Spleen (tissue), 11 donors: ENCODE measurements around the gene SH2D3C. TPM values are rescaled to one million over a fixed set of nuclear protein-coding genes. Genes with fewer than 3 reads are reported as not detected.

Experiments used
- DNase-seq: peaks from one replicate; pipeline ENCODE4 v3.0.0-alpha.2; 2020
- H3K27ac ChIP-seq, 8 donors: fragments of 200-600 bp; sonication (generic) in 7 of 8; 1 replicate in 4 of 8; 2 replicates in 4 of 8; pipeline versions ENCODE4 v1.5.0 to v1.8.0; 2016 to 2021; ENCODE audit warnings: inconsistent platforms in 4 of 8, mild to moderate bottlenecking in 4 of 8, moderate library complexity in 1 of 8
- H3K27me3 ChIP-seq, 7 donors: fragments of 200-600 bp; sonication (generic) in 6 of 7; replicated peaks in 1 of 7; 1 replicate in 4 of 7; 2 replicates in 3 of 7; pipeline versions ENCODE4 v1.5.0 to v1.8.0; 2016 to 2021; ENCODE audit warnings: inconsistent platforms in 3 of 7, mild to moderate bottlenecking in 1 of 7
- H3K36me3 ChIP-seq, 6 donors: fragments of 200-600 bp; sonication (generic) in 5 of 6; 1 replicate in 4 of 6; 2 replicates in 2 of 6; pipeline versions ENCODE4 v1.5.0 to v1.8.0; 2016 to 2021; ENCODE audit warnings: inconsistent platforms in 2 of 6
- H3K4me1 ChIP-seq, 6 donors: fragments of 200-600 bp; sonication (generic) in 5 of 6; 1 replicate in 3 of 6; 2 replicates in 3 of 6; pipeline versions ENCODE4 v1.5.0 to v1.8.0; 2016 to 2021; ENCODE audit warnings: inconsistent platforms in 3 of 6
- H3K4me3 ChIP-seq, 8 donors: fragments of 200-600 bp; sonication (generic) in 7 of 8; 1 replicate in 4 of 8; 2 replicates in 4 of 8; pipeline versions ENCODE4 v1.5.0 to v1.8.0; 2016 to 2021; ENCODE audit warnings: inconsistent platforms in 4 of 8, mild to moderate bottlenecking in 4 of 8, moderate library complexity in 2 of 8
- H3K9me3 ChIP-seq, 8 donors: fragments of 200-600 bp; sonication (generic) in 7 of 8; 1 replicate in 4 of 8; 2 replicates in 4 of 8; pipeline versions ENCODE4 v1.5.0 to v1.8.0; 2016 to 2021; ENCODE audit warnings: inconsistent platforms in 4 of 8
- CTCF ChIP-seq, 11 experiments: fragments of 200-600 bp in 7 of 11; fragments of 450-650 bp in 4 of 11; sonication (generic) in 4 of 11; IDR thresholded peaks in 8 of 11; conservative IDR thresholded peaks in 3 of 11; 1 replicate in 7 of 11; 2 replicates in 4 of 11; pipeline versions ENCODE4 v1.4.0 to v1.8.0; 2016 to 2021; ENCODE audit warnings: antibody characterized with exemption in 11 of 11, inconsistent platforms in 4 of 11, mild to moderate bottlenecking in 1 of 11
- POLR2A ChIP-seq, 3 donors: fragments of 450-650 bp; IDR thresholded peaks; one replicate each; pipeline ENCODE4 v1.5.1; 2017; ENCODE audit warnings: antibody characterized with exemption in 3 of 3, mild to moderate bottlenecking in 1 of 3
- POLR2AphosphoS5 ChIP-seq, 3 donors: sonication (generic); formaldehyde crosslinking; IDR thresholded peaks; one replicate each; pipeline ENCODE4 v1.5.1; 2017; ENCODE audit warnings: antibody characterized with exemption in 3 of 3
- WGBS, 5 donors: extraction: QIAGEN DNeasy Blood & Tissue Kit in 3 of 5; methylation state at CpG; one replicate each; pipeline versions ENCODE4 v1.1.5 to v1.1.7; 2013 to 2018; 5-methylcytosine and 5-hydroxymethylcytosine counted together
- intact Hi-C: fragments of 100-400 bp; cut with DNase I; formaldehyde crosslinking; loops from one replicate; pipeline ENCODE4 v1.15.0; 2023; ENCODE audit warnings: low total_unique reads
- polyA plus RNA-seq, 3 donors: library from polyadenylated mRNA; stranded (reverse); fragments of 200-250 nt; gene quantifications; one replicate each; pipeline ENCODE4 v1.2.1, GENCODE V29; 2013
- total RNA-seq, 7 donors: library from RNA; depleted of rRNA in 3 of 7; stranded (reverse); fragments of >200 nt in 3 of 7; fragmentation: NEBNext Ultra II Directional in 4 of 7; extraction: Animal tissue kit (Norgen Biotek cat#: 25700) in 4 of 7; gene quantifications; one replicate each; pipeline versions ENCODE4 v1.1.0 to v1.2.1, GENCODE V29; 2016 to 2021
- donor health status: healthy with polysubstance abuse.
- donor health status: DM: no; HTN: no; CAD: no; lungs with moderate emphysema.
- donor health status: DM: no; HTN: no; CAD: no.
- donor health status: Bipolar disorder and iron deficiency.
- donor health status: healthy.
- donor health status: DM: no; HTN: no; CAD: no.
- donor health status: DM: yes; HTN: yes; CAD: no.

SH2D3C gene
- total and polyA plus RNA-seq, 10 donors: 27.0 to 85.4 (median 50.9) TPM

- Histone ChIP-seq H3K27me3 (no peaks in the 10 kb centered on the region), H3K4me1 (peaks cover 17 to 67% (median 51%) of the 10 kb centered on the region in 6 donors), H3K36me3 (peaks cover 0 to 47% (median 24%) of the 10 kb centered on the region in 6 donors), H3K9me3 (no peaks in the 10 kb centered on the region), H3K27ac (peak overlapping the region in 2 of 8 donors; percentile 98 to 99), H3K4me3 (peak overlapping the region in 1 of 8 donors; percentile 97)
- WGBS, 5 donors: 46 to 63% (median 52%) methylated on average over 2 of the region's 2 CpGs
- intact Hi-C loops: loop anchor here (5.0 kb wide), 1 partner anchor 141 kb away; no protein-coding TSS in a partner anchor
- TF ChIP-seq POLR2A (IDR thresholded peaks at IDR 0.05) (no peak), POLR2AphosphoS5 (IDR thresholded peaks at IDR 0.05) (no peak), CTCF (IDR thresholded peaks at IDR 0.05 in 8 of 11, conservative IDR thresholded peaks at IDR 0.05 in 3 of 11) (no peak)
- no peak for DNase-seq
These were observed 44.9 kb downstream of the SH2D3C start for GRCh38 chr9:127733614-127734013.

DNA sequence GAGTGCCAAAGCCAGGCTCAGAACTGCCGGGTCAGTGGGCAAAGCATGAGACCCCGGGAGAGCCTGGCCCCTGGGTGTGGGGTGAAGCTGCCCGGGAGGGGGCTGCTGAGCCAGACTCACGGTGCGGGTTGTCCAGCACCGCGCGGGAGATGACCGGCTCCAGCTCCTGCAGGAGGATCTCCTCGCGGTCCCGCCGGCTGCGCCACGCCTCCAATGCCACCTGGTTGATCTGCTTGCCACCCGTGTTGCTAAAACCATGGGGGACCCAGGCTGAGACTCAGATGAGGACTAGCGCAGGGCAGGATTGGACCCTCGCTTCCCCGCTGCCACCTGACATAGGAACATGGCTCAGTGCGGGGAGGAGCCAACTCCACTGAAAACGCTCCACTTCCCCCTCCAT, 46.0 kb downstream of the SH2D3C start:
- no peaks in the 10 kb centered on the region for H3K27me3 ChIP-seq
- TF ChIP-seq POLR2A (IDR thresholded peaks at IDR 0.05) (no peak), CTCF (IDR thresholded peaks at IDR 0.05 in 8 of 11, conservative IDR thresholded peaks at IDR 0.05 in 3 of 11) (no peak), POLR2AphosphoS5 (IDR thresholded peaks at IDR 0.05) (no peak)
- peaks cover 0 to 36% (median 13%) of the 10 kb centered on the region in 6 donors for H3K36me3 ChIP-seq
- peaks cover 17 to 67% (median 49%) of the 10 kb centered on the region in 6 donors for H3K4me1 ChIP-seq
- H3K4me3 ChIP-seq: no peak overlapping the region
- DNase-seq: no peak
- H3K27ac ChIP-seq: peak overlapping the region in 2 of 8 donors; percentile 39 to 50
- WGBS, 5 donors: 82 to 98% (median 94%) methylated on average over 6 to 21 of the region's 21 CpGs
- intact Hi-C loops: loop anchor here (5.0 kb wide), 1 partner anchor 140 kb away; no protein-coding TSS in a partner anchor
- no peaks in the 10 kb centered on the region for H3K9me3 ChIP-seq

- H3K4me1 ChIP-seq: peaks cover 17 to 66% (median 46%) of the 10 kb centered on the region in 6 donors
- no peak for DNase-seq
- 60 to 90% (median 78%) methylated on average over 11 to 16 of the region's 16 CpGs for WGBS, 5 donors
- intact Hi-C loops: loop anchor here (5.0 kb wide), 1 partner anchor 140 kb away; no protein-coding TSS in a partner anchor
- no peak overlapping the region for H3K4me3 ChIP-seq
- TF ChIP-seq POLR2AphosphoS5 (IDR thresholded peaks at IDR 0.05) (peak; percentile 13 to 62 (median 51)), CTCF (IDR thresholded peaks at IDR 0.05 in 8 of 11, conservative IDR thresholded peaks at IDR 0.05 in 3 of 11) (no peak), POLR2A (IDR thresholded peaks at IDR 0.05) (no peak)
- H3K9me3 ChIP-seq: no peaks in the 10 kb centered on the region
- peak overlapping the region in 4 of 8 donors; percentile 39 to 62 (median 50) for H3K27ac ChIP-seq
- H3K36me3 ChIP-seq: peaks cover 0 to 36% (median 13%) of the 10 kb centered on the region in 6 donors
- H3K27me3 ChIP-seq: no peaks in the 10 kb centered on the region
These were observed 46.5 kb downstream of the SH2D3C start for GRCh38 chr9:127731938-127732337.

DNA sequence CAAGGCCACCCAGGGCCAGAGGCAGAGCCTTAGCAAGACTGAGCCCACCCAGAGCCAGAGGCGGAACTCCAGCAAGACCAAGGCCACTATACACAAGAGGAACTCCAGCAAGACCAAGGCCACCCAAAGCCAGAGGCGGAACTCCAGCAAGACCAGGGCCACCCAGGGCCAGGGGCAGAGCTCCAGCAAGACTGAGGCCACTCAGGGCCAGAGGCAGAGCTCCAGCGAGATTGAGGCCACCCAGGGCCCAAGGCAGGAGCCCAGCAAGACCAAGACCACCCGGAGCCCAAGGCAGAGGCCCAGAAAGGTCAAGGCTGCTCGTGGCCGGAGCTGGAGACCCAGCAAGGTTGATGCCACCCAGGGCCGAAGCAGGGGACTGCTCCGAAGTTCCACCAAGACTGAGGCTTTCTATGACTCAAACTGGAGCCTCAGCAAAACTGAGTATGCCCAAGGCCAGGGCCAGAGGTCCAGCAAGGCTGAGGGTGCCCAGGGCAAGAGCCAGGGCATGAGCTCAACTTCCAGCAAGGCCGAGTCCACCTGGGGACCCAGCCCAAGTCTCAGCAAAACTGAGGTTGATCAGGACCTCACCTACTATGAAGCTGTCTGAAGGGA, 47.6 kb downstream of the SH2D3C start:
- peak; percentile 79 for DNase-seq
- WGBS, 5 donors: 58 to 82% (median 77%) methylated on average over 6 to 9 of the region's 9 CpGs
- Histone ChIP-seq H3K9me3 (no peaks in the 10 kb centered on the region), H3K27ac (peak overlapping the region in 5 of 8 donors; percentile 39 to 62 (median 51)), H3K4me3 (no peak overlapping the region), H3K27me3 (no peaks in the 10 kb centered on the region), H3K36me3 (peaks cover 0 to 36% (median 13%) of the 10 kb centered on the region in 6 donors), H3K4me1 (peaks cover 17 to 58% (median 41%) of the 10 kb centered on the region in 6 donors)
- TF ChIP-seq CTCF (IDR thresholded peaks at IDR 0.05 in 8 of 11, conservative IDR thresholded peaks at IDR 0.05 in 3 of 11): no peak
- TF ChIP-seq POLR2AphosphoS5 (IDR thresholded peaks at IDR 0.05): peak; percentile 38 to 67 (median 53)
- intact Hi-C loops: loop anchor here (5.0 kb wide), 1 partner anchor 139 kb away; no protein-coding TSS in a partner anchor
